Right cardiac atrium (tissue), 5 donors: ENCODE data around the gene CNPY3. TPM values are rescaled to one million over a fixed set of nuclear protein-coding genes. Genes with fewer than 3 reads are reported as not detected.

Experiments
- ATAC-seq, 2 donors: fragments of 200-7000 bp; cut with Tn5 transposase; one replicate each; pipeline versions ENCODE4 v1.8.0 to v1.9.1; 2020; ENCODE audit warnings: moderate library complexity in 2 of 2, mild to moderate bottlenecking in 1 of 2
- DNase-seq, 3 donors: peaks; one replicate each; pipeline ENCODE4 v3.0.0-alpha.2; 2020
- H3K27ac ChIP-seq: one replicate; pipeline ENCODE4 v1.5.1; 2013; ENCODE audit warnings: mild to moderate bottlenecking, low read length, control low read depth, moderate library complexity
- H3K27me3 ChIP-seq: one replicate; pipeline ENCODE4 v1.6.1; 2013; ENCODE audit not compliant: control insufficient read depth, insufficient read depth
- H3K4me1 ChIP-seq: one replicate; pipeline ENCODE4 v1.6.1; 2013; ENCODE audit warnings: low read length; ENCODE audit not compliant: control insufficient read depth, insufficient read depth
- H3K4me3 ChIP-seq: one replicate; pipeline ENCODE4 v1.5.1; 2013; ENCODE audit warnings: low read length, control low read depth
- H3K9me3 ChIP-seq: one replicate; pipeline ENCODE4 v1.6.1; 2013; ENCODE audit warnings: low read length; ENCODE audit not compliant: control insufficient read depth
- WGBS: extraction: QIAGEN DNeasy Blood & Tissue Kit; methylation state at CpG from one replicate; pipeline ENCODE4 v1.1.7; 2013; 5-methylcytosine and 5-hydroxymethylcytosine counted together
- intact Hi-C, 4 donors: fragments of 100-400 bp; cut with DNase I; formaldehyde crosslinking; loops; one replicate each; pipeline versions ENCODE4 v1.11.0 to v1.14.0; 2022 to 2023
- polyA plus RNA-seq: library from polyadenylated mRNA; stranded (reverse); fragments of 200-250 nt; gene quantifications from one replicate; pipeline ENCODE4 v1.2.3, GENCODE V29; 2013
- total RNA-seq, 4 donors: library from RNA; stranded (reverse); fragmentation: NEBNext Ultra II Directional; extraction: Animal tissue kit (Norgen Biotek cat#: 25700); gene quantifications; one replicate each; pipeline ENCODE4 v1.2.1, GENCODE V29; 2021
- donor health status: healthy with polysubstance abuse.
- donor health status: DM: no; HTN: yes; CAD: no.
- donor health status: DM: no; HTN: no; CAD: no.
- donor health status: DM: no; HTN: yes; CAD: no; lungs with severe emphysema.
- donor health status: DM: yes; HTN: yes; CAD: no.

Gene CNPY3
- total and polyA plus RNA-seq, 5 donors, result 19.2 to 32.4 (median 27.0) TPM

DNA sequence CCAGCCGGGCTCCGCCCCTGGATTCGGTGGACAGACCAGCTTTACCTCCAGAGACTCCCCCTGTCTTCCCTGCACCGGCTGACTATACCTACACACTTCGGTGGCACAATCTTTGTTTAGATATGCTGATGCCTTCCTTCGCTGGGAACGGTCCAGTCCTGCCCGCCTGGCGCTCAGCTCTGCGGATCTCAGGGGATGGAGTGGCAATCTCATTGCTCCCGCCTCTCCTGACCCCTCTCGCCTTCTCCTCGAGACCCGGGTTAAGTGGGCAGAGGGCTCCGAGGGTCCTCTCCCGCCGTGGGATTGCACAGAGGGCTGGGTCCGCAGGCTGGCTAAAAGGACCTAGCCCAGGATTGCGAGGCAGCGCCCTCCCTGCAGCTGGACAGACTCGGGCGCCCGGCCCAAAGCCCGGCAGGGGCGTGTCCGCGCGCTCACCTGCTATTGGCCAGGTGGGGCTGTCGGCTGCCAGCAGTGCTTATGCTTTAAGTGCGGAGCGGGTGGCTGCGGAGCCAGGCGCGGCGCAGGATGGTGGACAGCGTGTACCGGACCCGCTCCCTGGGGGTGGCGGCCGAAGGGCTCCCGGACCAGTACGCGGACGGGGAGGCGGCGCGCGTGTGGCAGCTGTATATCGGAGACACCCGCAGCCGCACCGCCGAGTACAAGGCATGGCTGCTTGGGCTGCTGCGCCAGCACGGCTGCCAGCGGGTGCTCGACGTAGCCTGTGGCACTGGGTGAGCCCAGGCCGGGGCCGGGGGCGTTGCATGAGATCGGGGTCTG lies 31.2 kb downstream of the CNPY3 start, which contains the start of gene GNMT:
Gene GNMT, plus strand, starts transcription at position 512 of the 777 bp plus-strand sequence. Its CDS starts 14 bp downstream, at position 526.
- 2% methylated on average over 62 of the region's 62 CpGs for WGBS
- Histone ChIP-seq H3K4me3 (peak within 1 kb of the TSS; percentile 29), H3K4me1 (no peaks in the 10 kb centered on the region), H3K9me3 (no peaks in the 10 kb centered on the region), H3K27me3 (no peaks in the 10 kb centered on the region), H3K27ac (no peak within 1 kb of the TSS)
- intact Hi-C loops, result no loop called here
- peak; percentile 77 to 81 for ATAC-seq
- DNase-seq, result peak; percentile 47 to 83 (median 82)

DNA sequence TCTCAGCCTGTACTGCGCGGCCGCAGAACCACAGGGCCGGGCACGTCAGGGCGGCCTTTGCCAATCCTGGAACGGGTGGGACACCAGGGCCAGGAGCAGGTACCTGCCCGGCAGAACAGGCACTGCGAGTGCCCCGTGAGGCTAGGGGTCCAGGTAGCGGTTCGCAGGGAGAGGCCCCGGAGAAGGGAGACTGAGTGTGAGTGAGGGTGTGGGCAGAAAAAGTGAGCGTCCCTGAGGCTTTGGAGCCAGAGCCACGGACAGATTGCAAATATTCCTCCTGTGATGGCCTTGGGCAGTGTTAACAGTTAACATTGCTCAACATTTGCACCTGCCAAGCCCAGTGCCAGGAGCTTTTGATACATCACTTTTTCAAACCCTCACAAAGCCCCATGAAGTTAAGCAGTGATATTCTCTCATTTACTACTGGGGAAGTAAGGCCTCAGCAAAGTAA lies 31.8 kb downstream of the CNPY3 start:
- Histone ChIP-seq H3K4me1 (no peaks in the 10 kb centered on the region), H3K27ac (no peak overlapping the region), H3K9me3 (no peaks in the 10 kb centered on the region), H3K4me3 (peak overlapping the region; percentile 29), H3K27me3 (no peaks in the 10 kb centered on the region)
- WGBS, result 29% methylated on average over 15 of the region's 15 CpGs
- DNase-seq, result peak in 1 of 3 donors; percentile 18
- intact Hi-C loops, result no loop called here
- no peak for ATAC-seq

DNA sequence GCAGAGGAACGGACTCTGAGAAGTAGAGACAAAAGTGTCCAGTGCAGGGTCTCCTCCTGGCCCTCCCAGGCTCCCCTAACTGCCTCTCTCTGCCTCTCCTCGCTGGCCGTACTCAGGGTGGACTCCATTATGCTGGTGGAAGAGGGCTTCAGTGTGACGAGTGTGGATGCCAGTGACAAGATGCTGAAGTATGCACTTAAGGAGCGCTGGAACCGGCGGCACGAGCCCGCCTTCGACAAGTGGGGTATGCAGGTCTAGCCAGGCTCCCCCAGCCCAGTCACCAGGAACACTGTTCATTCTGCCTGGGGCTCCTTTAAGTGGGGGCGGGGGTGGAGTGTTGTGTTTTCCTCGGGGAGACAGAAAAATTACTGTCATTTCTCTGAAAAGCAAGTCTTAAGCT lies 32.8 kb downstream of the CNPY3 start:
- Histone ChIP-seq H3K27me3 (no peaks in the 10 kb centered on the region), H3K4me1 (no peaks in the 10 kb centered on the region), H3K27ac (no peak overlapping the region), H3K9me3 (no peaks in the 10 kb centered on the region), H3K4me3 (no peak overlapping the region)
- WGBS, result 89% methylated on average over 12 of the region's 12 CpGs
- DNase-seq (peak in 1 of 3 donors; percentile 39), ATAC-seq (no peak)
- intact Hi-C loops, result no loop called here

DNA sequence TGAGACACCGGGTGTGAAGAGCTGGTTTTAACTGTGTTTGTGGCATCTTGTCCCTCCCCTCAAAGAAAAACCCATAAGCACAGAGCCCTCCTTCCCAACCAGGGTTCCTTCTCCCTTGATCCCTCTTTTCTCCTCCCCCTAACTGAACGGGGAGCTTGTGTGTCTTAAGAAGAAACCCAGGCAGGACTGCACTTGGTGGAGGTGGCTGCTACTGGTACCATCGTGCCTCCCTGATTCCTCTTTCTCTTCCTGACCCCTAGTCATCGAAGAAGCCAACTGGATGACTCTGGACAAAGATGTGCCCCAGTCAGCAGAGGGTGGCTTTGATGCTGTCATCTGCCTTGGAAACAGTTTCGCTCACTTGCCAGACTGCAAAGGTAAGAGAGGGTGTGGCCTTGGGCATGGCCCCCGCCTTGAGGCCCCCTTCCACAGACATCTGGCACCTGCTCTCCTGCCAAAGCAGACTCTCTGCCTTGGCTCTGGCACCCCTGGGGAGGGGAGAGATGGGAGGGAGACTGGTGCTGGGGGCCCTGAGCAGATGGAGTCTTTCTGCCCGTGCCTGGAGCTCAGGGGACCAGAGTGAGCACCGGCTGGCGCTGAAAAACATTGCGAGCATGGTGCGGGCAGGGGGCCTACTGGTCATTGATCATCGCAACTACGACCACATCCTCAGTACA lies 33.4 kb downstream of the CNPY3 start:
- no peaks in the 10 kb centered on the region for H3K27me3 ChIP-seq
- H3K27ac ChIP-seq, result no peak overlapping the region
- no peak overlapping the region for H3K4me3 ChIP-seq
- DNase-seq (peak in 1 of 3 donors; percentile 24), ATAC-seq (no peak)
- H3K9me3 ChIP-seq, result no peaks in the 10 kb centered on the region
- WGBS, result 91% methylated on average over 13 of the region's 13 CpGs
- no peaks in the 10 kb centered on the region for H3K4me1 ChIP-seq
- intact Hi-C loops, result no loop called here

DNA sequence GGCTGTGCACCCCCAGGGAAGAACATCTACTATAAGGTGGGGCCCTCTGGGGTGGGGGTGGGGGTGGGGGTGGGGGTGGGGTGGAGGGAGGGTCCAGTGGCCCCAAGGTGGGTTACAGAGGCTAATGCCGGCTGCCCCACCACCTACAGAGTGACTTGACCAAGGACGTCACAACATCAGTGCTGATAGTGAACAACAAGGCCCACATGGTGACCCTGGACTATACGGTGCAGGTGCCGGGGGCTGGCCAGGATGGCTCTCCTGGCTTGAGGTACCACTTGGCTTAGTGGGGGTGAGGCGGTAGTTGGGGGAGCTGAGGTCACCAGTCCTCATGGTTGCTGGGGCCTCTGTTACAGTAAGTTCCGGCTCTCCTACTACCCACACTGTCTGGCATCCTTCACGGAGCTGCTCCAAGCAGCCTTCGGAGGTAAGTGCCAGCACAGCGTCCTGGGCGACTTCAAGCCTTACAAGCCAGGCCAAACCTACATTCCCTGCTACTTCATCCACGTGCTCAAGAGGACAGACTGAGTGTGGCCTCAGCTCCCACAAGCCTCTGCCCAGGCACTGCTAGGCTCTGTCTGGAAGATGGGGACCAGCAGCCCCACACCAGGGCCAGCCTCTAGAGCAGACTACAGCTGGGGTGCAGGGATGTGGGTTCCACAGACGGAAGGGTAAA lies 34.0 kb downstream of the CNPY3 start:
- intact Hi-C loops, result no loop called here
- Histone ChIP-seq H3K9me3 (no peaks in the 10 kb centered on the region), H3K27ac (no peak overlapping the region), H3K4me3 (no peak overlapping the region), H3K4me1 (no peaks in the 10 kb centered on the region), H3K27me3 (no peaks in the 10 kb centered on the region)
- 85% methylated on average over 12 of the region's 12 CpGs for WGBS
- peak in 1 of 3 donors; percentile 27 for DNase-seq
- ATAC-seq, result no peak

DNA sequence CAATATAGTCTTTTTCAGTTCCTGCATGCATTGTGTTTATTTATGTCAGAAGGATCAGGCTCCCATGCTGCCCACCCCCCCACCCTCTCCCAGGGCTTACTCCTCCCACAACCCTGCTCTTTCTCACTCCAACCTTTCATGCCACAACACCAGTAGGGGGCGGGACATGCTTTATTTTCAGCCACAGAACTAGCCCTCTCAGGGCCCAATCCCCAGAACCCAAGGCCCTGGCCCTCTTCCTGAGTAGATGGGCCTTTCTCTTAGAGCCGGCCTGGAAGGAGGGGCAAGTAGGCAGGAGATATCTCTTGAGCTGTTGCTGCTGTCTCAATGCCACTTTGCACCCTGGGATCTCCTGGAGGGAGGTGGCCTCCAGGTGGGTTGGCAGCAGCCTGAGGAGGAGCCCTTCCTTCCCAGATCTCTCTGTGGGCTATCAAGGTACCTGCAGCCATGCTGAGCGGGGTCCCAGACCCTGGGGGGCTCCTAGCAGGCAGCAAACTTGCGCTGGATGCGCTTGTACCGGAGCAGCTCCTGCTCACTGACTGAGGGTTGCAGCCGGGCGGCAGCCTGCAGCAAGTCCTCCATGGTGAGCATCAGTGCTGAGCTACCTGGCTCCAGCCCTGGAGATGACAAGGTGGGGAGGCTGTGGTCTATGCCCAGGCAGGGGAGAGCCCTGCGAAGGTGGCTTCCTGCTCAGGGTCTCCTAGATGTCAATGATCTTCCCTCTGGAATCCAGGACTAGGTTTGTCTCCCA lies 34.8 kb downstream of the CNPY3 start:
- H3K4me1 ChIP-seq, result no peaks in the 10 kb centered on the region
- H3K27ac ChIP-seq, result no peak overlapping the region
- H3K9me3 ChIP-seq, result no peaks in the 10 kb centered on the region
- no peak overlapping the region for H3K4me3 ChIP-seq
- peak in 1 of 3 donors; percentile 29 for DNase-seq
- H3K27me3 ChIP-seq, result no peaks in the 10 kb centered on the region
- no peak for ATAC-seq
- intact Hi-C loops, result no loop called here
- WGBS, result 82% methylated on average over 9 of the region's 9 CpGs

DNA sequence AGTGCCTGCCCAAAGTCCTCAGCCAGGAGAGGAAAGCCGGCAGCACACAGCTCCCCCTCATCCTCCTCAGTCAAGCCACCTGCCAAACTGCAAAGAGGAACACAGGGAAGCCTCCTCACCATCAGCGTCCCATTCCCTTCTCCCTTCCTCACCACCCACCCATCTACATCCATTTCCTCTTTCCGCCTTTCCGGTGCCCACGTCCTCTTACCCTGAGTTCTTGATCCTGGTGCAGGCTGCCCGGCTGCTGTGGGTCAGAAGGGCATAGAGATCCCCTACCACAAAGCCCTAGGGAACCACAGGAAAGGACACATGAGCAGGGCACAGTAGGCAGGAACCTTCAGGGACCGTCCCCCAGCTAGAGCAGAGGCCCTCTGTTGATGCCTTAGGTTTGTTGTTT lies 37.3 kb downstream of the CNPY3 start:
- Histone ChIP-seq H3K9me3 (no peaks in the 10 kb centered on the region), H3K4me3 (no peak overlapping the region), H3K27ac (no peak overlapping the region), H3K27me3 (no peaks in the 10 kb centered on the region), H3K4me1 (peaks cover 4% of the 10 kb centered on the region)
- 80% methylated on average over 7 of the region's 7 CpGs for WGBS
- intact Hi-C loops, result no loop called here
- ATAC-seq, result no peak
- DNase-seq, result peak in 1 of 3 donors; percentile 13

DNA sequence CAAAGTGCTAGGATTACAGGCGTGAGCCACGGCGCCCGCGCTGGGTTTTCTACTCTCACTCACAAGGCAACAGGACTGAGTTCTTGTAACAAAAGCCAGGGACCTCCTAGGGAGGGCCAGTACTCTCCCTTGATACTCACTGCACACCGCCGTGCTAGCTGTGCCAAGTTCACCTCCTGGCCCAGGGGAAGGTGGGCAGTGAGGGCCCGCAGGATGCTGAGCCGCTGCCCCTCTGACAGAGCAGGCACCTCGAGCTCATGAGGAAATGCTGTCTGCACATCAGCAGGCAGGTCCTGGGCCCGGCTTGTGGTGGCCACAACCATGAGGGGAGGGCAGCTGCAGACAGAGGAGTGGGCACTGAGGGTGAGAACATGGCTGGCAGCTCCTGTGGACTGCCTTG lies 37.9 kb downstream of the CNPY3 start:
- intact Hi-C loops, result no loop called here
- H3K4me3 ChIP-seq, result no peak overlapping the region
- no peak overlapping the region for H3K27ac ChIP-seq
- no peaks in the 10 kb centered on the region for H3K27me3 ChIP-seq
- peaks cover 5% of the 10 kb centered on the region for H3K4me1 ChIP-seq
- H3K9me3 ChIP-seq, result no peaks in the 10 kb centered on the region
- ATAC-seq, result no peak
- DNase-seq, result peak in 1 of 3 donors; percentile 20
- WGBS, result 92% methylated on average over 11 of the region's 11 CpGs

DNA sequence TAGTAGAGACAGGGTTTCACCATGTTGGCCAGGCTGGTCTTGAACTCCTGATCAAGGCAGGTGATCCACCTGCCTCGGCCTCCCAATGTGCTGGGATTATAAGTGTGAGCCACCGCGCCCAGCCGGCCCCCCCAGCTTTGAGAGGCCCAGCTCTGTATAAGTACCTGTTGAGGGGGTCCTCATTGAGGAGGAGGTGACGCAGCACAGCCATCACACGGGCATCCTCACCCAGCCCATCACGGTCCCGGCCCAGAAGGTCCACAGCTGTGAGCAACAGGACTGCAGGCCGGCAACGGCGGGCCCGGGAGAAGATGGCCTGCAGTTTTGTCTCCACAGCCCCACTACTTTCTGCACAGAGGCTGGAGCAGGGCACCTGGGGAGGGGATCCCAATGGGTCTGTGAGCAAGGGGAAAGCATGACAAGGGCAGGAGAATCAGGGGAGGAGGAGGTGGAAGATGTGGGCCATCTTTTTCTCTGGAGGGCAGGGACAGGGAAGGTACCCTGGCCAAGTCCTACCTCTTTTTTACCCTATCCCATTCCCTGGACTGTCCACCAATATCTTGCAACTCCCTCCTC lies 38.9 kb downstream of the CNPY3 start:
- H3K27me3 ChIP-seq, result no peaks in the 10 kb centered on the region
- intact Hi-C loops, result no loop called here
- ATAC-seq (no peak), DNase-seq (peak in 1 of 3 donors; percentile 34)
- H3K4me3 ChIP-seq, result no peak overlapping the region
- 97% methylated on average over 12 of the region's 12 CpGs for WGBS
- H3K4me1 ChIP-seq, result peaks cover 5% of the 10 kb centered on the region
- no peaks in the 10 kb centered on the region for H3K9me3 ChIP-seq
- no peak overlapping the region for H3K27ac ChIP-seq

DNA sequence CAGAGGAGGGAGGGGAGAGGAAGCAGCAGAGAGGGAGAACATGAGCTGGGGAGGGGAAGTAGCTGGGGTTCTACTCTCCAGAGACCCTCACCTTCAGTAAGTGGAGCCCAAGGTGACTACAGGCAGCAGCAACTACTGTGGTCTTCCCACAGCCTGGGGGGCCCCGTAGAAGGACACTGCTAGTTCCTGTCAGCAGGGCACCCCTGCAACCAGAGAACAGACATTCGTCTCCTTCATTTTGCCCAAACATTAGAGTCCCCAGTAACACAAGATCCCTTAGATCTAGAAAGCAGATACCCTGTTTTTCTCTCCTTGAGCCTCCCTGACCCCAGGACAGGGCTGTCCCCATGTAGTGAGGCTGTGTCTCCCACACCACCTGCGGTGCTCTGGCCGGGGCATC lies 39.5 kb downstream of the CNPY3 start:
- Histone ChIP-seq H3K4me1 (peaks cover 5% of the 10 kb centered on the region), H3K9me3 (no peaks in the 10 kb centered on the region), H3K4me3 (no peak overlapping the region), H3K27me3 (no peaks in the 10 kb centered on the region), H3K27ac (no peak overlapping the region)
- WGBS, result 74% methylated on average over 4 of the region's 4 CpGs
- no peak for ATAC-seq
- intact Hi-C loops, result no loop called here
- no peak for DNase-seq
